GM12878 (cell line): ENCODE measurements around the gene CORO1C.

Experiments
- CHD2 ChIP-seq: IDR thresholded peaks from 2 replicates; pipeline ENCODE4 v1.6.1; 2011; ENCODE audit warnings: low read depth, low read length, improper control_type of control experiment, borderline replicate concordance
- EZH2 ChIP-seq: IDR thresholded peaks from 2 replicates; pipeline ENCODE4 v1.6.1; 2012; ENCODE audit warnings: low read depth, mild to moderate bottlenecking, control low read depth, inconsistent platforms, low read length, borderline replicate concordance; ENCODE audit not compliant: control insufficient read depth
- MEF2A ChIP-seq: IDR thresholded peaks from 2 replicates; pipeline ENCODE4 v1.6.1; 2011; ENCODE audit warnings: low read depth, mild to moderate bottlenecking, low read length, moderate library complexity; ENCODE audit not compliant: insufficient read depth
- POLR2A ChIP-seq: IDR thresholded peaks from 2 replicates; pipeline ENCODE4 v1.6.1; 2011; ENCODE audit warnings: low read depth, mild to moderate bottlenecking, low read length
- RAD21 ChIP-seq: IDR thresholded peaks from 2 replicates; pipeline ENCODE4 v1.6.1; 2011; ENCODE audit warnings: mild to moderate bottlenecking, low read depth, low read length, moderate library complexity; ENCODE audit not compliant: insufficient read depth
- RBBP5 ChIP-seq: fragments of 200-600 bp; sonication (generic); conservative IDR thresholded peaks from 2 replicates; pipeline ENCODE4 v1.6.1; 2016
- SIX5 ChIP-seq: IDR thresholded peaks from 2 replicates; pipeline ENCODE4 v1.6.1; 2011; ENCODE audit warnings: mild to moderate bottlenecking, low read depth, low read length, moderate library complexity; ENCODE audit not compliant: severe bottlenecking
- SRF ChIP-seq, 2 experiments: IDR thresholded peaks; 2 replicates each; pipeline ENCODE4 v1.6.1; 2011; ENCODE audit warnings: low read depth in 2 of 2, low read length in 2 of 2, mild to moderate bottlenecking in 1 of 2, moderate library complexity in 1 of 2
- TF ChIP-seq, protein P1 (sequence below): fragments of 450-650 bp; IDR thresholded peaks from 2 replicates; pipeline ENCODE4 v1.6.1; 2017; ENCODE audit warnings: mild to moderate bottlenecking, moderate library complexity
- TF ChIP-seq, protein P2 (sequence below): IDR thresholded peaks from 2 replicates; pipeline ENCODE4 v1.6.1; 2011; ENCODE audit warnings: borderline replicate concordance, low read depth, mild to moderate bottlenecking, moderate library complexity, mixed read lengths, low read length; ENCODE audit not compliant: insufficient read depth; ENCODE audit errors: extremely low read length

GRCh38 chr12:108670066-108670631 is 61.2 kb downstream of the CORO1C start:
- TF ChIP-seq RAD21, result no peak
- no peak for TF ChIP-seq POLR2A
- TF ChIP-seq MEF2A, result no peak
- TF ChIP-seq RBBP5, result no peak
- no peak for TF ChIP-seq EZH2
- TF ChIP-seq SRF (IDR thresholded peaks at IDR 0.05; ENCODE audit: low read depth in 2 of 2, low read length in 2 of 2), result no peak
- TF ChIP-seq CHD2, result no peak
- TF ChIP-seq, protein P1, sequence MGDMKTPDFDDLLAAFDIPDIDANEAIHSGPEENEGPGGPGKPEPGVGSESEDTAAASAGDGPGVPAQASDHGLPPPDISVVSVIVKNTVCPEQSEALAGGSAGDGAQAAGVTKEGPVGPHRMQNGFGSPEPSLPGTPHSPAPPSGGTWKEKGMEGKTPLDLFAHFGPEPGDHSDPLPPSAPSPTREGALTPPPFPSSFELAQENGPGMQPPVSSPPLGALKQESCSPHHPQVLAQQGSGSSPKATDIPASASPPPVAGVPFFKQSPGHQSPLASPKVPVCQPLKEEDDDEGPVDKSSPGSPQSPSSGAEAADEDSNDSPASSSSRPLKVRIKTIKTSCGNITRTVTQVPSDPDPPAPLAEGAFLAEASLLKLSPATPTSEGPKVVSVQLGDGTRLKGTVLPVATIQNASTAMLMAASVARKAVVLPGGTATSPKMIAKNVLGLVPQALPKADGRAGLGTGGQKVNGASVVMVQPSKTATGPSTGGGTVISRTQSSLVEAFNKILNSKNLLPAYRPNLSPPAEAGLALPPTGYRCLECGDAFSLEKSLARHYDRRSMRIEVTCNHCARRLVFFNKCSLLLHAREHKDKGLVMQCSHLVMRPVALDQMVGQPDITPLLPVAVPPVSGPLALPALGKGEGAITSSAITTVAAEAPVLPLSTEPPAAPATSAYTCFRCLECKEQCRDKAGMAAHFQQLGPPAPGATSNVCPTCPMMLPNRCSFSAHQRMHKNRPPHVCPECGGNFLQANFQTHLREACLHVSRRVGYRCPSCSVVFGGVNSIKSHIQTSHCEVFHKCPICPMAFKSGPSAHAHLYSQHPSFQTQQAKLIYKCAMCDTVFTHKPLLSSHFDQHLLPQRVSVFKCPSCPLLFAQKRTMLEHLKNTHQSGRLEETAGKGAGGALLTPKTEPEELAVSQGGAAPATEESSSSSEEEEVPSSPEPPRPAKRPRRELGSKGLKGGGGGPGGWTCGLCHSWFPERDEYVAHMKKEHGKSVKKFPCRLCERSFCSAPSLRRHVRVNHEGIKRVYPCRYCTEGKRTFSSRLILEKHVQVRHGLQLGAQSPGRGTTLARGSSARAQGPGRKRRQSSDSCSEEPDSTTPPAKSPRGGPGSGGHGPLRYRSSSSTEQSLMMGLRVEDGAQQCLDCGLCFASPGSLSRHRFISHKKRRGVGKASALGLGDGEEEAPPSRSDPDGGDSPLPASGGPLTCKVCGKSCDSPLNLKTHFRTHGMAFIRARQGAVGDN, result no peak
- TF ChIP-seq SIX5, result no peak
- TF ChIP-seq, protein P2, sequence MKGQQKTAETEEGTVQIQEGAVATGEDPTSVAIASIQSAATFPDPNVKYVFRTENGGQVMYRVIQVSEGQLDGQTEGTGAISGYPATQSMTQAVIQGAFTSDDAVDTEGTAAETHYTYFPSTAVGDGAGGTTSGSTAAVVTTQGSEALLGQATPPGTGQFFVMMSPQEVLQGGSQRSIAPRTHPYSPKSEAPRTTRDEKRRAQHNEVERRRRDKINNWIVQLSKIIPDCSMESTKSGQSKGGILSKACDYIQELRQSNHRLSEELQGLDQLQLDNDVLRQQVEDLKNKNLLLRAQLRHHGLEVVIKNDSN, result no peak
